Measurements from ENCODE around the gene CYB561.

Gene CYB561

DNA sequence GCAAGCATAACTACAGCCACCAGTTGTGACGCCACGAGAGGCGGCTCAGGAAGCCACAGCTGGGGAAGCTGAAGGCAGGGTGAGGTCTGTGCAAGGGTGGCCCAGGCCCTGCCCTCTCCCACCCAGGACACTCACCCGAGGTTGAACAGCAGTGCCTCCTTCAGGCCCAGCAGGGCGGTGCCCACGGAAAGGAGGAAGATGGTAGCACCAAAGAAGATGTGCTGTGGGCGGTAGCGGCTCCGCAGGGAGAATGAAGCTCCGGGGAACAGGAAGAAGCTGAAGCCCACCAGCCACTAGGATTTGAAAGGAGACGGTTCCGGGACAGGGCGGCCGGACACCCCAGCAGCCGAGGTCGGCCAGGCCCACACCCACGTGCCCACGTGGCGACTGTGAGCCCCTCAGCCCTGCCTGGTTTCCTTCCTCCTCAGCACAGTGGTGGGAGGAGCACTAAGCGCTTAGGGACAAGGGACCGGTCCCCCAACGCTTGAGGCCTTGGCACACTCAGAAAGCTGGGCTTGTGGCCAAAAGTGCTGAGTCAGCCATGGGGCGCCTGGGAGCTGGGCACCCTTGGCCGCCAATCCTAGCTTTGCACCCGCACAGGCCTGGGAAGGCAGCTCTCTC lies 11.0 kb downstream of the CYB561 start:
- no peak for DNase-seq (ENCODE audit: low read depth in 2 of 2)

DNA sequence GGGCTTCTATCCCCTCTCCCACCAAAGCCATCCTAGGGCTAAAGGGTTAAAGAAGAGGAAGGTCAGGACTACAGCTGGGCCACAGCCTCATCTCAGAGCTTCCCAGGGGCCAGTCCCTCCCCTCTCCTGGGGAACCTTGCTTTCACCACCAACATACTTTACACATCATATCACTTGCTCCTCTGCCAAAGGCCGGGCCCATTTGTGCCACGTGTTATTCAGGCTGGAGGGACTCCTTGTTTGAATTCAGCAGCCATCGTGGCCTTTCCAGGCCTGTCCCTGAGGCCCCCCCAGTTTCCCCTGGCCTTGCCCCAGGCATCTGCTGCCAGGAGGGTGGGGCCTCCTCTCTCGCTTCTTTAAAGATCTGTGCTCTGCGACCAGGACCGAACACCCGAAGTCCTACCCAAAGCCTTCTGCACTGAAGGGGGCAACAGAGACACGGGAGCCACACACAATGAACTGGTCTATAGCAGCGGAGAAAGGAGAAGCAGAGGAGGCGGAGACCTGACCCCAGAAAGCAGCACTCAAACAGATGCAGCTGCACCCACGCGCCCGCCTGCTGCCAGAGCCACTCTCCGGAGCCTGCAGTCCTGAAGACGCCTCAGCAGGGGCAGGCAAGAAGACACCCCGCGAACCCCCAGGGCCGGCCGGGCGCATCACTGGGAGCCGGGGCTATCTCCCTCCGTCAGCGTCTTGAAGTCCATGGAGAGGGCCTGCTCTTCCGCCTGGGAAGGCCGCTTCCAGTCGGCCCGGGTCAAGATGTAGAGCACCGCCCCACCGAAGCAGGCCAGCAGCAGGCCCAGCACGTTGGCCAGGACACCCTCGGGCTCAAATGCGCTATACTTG lies 12.1 kb downstream of the CYB561 start:
- DNase-seq (ENCODE audit: low read depth in 2 of 2), result no peak

DNA sequence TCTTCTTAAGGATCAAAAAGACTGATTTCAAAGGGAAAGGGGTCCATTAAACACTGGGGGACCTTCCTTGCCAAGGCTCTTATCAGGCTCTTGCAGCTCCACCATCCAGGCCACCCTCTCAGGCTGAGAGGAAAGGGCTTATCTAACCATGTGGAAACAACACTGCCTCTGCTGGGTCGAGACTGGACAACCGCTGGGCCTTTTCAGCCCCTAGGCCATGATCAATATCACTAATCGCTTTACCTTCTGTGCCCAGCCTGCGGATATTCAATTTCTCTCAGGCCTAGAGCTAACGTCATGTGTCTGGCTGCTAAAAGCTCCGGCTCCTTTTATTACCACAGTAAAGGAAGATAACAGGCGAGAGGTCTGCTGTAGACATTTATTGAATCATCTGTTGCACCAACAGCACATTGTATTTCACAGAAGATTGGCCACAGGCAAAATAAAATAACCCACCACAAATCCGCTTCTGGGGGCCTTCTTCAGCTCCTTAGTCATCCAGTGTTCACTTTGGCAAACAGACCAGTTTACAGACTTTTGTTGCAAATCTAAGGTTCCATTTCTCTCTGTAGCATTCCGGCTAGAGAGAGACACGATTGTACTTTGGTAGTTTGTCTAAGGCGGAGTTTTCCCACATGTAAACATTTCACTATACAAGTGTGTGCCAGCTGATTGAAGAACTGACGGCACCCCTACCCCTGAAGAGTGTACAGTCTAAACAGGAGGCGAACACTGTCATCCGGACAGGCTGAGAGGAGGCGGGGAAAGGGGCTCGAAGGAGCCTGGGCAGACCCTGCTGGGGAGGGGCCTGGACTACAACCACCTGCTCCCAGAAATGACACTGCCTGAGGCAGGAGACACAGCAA lies 13.9 kb downstream of the CYB561 start:
- DNase-seq (ENCODE audit: low read depth in 2 of 2), result no peak

DNA sequence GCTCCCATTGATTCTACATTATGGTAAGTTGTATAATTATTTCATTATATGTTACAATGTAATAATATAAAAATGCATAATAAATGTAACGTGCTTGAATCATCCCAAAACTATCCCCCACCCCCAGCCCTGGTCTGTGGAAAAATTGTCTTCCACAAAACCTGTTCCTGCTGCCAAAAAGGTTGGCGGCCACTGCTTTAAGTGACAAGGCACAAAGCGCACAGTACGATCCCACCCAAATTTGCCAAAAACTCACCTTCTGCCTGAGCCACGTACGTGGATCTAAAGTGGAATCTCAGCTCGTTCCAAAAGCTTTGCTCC lies 14.5 kb downstream of the CYB561 start:
- no peak for DNase-seq (ENCODE audit: low read depth in 2 of 2)

DNA sequence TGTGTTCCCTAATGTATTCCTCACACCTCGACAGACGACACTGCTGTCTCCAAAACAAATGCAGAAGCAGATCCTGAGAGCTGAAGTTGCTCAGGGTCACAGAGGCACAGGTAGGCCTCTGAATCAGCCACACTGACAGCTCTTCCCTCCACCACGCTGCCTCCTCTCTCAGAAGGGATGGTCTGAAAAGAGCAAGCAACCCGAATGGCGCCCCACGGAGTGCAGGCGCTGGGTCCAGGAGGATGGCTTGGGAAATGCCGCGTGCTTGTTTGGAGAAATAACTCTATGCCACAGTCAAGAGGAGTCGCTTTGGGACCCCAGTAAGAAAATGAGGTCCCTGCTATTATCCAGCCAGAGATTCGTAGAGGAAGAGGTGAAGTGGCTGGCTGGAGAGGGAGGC lies 15.9 kb downstream of the CYB561 start:
- no peak for DNase-seq (ENCODE audit: low read depth in 2 of 2)

DNA sequence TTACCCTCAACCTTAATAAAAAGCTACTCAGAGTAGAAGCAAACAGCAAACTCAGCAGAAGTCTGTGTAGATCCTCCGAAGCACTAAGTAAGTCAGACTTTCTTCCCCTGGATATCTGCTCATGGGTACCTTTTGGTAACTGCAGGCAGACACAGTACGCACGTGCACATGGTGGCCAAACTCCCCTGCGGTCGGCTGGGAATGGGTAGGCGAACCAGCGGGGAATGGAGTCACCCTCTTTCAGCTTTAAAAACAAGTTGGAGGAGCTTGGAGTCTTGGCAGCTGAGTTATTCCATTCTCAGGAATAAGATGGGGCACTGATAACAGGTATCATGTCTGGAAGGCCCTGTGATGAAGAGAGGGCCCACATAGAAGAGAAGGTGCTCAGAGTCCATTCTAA lies 16.3 kb downstream of the CYB561 start:
- no peak for DNase-seq (ENCODE audit: low read depth in 2 of 2)

DNA sequence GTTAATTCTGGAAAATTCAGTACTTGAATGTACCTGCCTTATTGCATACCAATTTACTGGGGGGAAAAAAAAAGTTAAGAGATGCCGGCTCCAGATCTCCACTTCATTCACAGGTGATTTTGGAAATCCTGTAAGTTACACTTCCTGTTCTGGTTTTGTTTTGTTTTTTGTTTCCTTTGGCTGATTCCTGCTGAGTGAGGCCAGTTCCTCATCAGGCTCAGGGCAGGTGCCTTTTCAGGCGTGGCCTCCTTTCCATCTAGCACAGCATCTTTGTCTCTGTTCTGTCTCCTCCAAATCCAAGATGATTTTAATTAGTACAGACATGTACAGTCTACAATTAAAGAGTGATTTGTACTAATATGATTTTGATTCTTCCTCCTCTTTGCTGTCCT lies 19.2 kb downstream of the CYB561 start:
- DNase-seq (ENCODE audit: low read depth in 2 of 2), result no peak

DNA sequence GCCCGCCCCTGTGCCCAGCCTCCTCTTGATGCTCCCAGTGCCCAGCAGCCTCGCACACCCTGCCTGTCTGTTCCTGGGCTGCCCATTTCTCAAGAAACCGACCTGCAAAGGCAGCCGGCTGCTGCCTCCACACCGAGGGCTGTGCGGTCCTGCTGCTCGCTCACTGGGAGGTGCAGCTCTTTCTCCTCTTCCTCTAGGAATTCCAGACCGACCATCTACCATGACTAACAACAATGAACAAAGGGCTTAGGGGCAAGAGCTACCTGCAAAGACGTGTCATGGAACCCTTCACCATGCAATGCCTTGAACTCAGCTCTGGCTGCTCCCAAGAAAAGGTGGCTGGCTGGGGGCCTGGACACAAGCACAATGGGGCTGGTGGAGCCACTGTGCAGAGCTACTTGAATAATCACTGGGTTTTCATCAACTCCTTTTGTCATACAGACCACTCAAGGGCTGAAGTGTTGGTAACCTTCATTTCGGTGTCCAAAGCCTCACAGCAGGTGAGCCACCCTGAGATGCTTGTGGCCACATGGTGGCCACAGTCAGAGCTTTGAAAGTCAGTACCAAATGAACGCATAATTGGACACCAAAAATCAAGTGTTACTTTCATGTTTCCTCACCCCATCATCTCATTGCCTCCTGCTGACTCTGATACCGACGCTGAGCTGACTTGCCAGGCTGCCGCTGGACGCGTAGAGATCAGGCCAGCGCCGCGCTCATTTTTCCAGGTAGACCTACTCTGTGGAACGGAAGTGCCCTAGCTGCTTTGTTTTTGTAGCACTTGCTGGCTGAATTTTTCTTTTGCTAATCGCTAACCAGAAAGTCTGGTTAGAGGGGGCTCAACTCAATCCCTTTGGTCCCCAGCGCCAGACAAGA lies 19.8 kb downstream of the CYB561 start:
- DNase-seq (ENCODE audit: low read depth in 2 of 2), result no peak

DNA sequence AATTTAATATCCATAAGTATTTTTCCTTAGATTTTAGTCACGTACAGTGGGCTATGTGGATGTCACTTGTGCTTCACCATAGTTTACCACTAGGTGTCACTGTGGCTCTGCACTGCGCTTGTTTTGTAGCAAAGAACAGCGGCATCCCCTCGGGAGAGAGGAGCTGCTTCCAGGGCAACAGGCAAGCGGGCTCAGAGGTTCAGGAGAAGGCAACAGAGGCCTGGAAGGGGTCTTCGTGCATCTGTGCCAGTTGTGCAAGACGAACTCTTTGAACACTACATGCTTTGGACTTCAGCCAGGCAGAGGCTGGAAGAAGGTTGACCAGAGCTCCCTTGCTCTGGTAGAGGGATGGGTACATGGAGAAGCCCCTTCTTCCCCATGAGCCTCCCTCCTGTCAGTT lies 20.6 kb downstream of the CYB561 start:
- DNase-seq (ENCODE audit: low read depth in 2 of 2), result peak; percentile 36 to 45

DNA sequence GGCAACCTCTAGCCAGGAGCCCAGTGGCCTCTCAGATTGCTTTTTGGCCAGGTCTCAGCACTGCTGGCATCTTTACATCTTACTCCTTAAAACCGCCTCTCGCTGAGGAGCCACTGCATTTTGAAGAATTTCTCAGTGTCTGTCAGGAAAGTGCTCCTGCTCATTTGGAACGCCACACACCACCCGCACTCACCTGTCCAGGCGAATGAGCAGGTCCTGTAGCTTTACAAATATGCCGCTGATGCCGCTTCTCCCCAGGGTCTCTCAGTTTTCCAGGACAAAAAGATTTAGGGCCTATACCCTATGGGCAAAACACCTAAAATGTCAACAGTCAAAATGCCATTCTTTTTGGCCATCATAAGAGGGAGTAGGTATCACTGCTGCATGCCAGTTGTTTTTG lies 22.1 kb downstream of the CYB561 start:
- DNase-seq (ENCODE audit: low read depth in 2 of 2), result no peak

DNA sequence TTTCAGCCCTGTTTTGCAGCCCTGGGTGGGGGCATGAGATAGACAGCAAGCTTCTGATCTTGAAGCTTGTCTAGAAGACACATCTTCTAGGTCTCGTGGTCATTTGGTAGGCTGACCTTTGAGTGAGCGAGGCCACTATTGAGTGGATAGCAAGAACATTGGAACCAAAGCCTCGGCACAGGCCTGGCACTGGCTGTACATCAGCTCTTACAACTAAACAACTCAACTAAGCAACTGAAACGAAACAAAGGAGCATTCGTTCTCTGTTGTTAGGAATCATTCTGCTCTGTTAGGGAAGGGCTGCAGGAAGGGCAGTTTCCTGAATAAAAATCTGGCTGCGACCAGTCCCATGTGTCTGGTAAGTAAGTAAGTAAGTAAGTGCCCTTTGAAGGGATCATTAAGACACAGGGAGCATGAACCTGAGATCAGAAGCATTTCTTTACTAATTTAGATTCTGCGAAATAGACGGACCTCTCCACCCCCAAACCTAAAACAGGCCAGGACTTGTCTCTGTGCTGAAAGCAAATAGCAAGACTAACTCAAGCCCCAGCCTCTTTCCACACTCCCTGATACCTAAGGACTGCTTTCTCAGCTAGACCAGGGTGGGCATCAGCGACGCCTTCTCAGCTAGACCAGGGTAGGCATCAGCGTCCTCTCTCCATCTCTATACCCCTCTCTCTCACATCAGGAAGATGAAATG lies 22.7 kb downstream of the CYB561 start:
- no peak for DNase-seq (ENCODE audit: low read depth in 2 of 2)

DNA sequence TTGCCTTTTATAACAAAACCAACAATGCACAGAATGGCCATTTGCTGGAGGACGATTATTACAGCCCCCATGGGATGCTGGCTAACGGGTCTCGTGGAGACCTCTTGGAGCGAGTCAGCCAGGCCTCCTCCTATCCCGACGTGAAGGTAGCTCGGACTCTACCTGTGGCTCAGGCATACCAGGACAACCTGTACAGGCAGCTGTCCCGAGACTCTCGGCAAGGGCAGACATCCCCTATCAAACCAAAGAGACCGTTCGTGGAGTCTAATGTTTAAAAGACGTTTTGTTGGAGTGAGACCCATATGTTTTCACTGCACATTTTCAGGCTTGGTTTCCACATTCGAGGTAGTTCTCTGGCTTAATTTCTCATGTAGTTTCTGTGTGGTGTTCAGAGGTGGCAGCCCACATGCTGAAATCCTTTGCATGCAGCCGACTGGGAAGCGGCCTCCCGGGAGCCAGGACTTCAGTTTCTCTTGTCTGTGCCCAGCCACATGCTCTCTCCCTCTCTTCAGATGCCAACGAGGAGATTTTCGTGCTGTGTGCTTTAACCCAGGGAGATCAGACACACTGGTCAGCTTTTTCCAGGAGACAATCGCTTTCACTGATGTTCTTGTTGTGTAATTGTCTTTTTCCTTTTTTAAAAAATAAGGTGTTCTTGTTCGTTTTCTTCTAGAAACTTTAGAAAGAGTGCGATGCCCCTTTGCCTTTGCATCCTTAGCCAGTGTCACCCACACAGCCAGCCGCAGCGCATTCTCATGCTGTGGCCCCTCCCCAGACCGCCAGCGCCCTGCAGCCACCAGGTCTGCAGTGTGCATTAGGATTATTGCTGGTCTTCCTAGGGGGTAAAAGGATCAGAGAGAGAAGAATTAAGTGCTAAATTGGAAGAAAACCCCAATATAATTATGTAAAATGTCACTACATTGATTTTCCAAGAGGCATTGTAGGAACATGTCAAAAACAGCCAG lies 24.1 kb downstream of the CYB561 start:
- DNase-seq (ENCODE audit: low read depth in 2 of 2), result no peak

DNA sequence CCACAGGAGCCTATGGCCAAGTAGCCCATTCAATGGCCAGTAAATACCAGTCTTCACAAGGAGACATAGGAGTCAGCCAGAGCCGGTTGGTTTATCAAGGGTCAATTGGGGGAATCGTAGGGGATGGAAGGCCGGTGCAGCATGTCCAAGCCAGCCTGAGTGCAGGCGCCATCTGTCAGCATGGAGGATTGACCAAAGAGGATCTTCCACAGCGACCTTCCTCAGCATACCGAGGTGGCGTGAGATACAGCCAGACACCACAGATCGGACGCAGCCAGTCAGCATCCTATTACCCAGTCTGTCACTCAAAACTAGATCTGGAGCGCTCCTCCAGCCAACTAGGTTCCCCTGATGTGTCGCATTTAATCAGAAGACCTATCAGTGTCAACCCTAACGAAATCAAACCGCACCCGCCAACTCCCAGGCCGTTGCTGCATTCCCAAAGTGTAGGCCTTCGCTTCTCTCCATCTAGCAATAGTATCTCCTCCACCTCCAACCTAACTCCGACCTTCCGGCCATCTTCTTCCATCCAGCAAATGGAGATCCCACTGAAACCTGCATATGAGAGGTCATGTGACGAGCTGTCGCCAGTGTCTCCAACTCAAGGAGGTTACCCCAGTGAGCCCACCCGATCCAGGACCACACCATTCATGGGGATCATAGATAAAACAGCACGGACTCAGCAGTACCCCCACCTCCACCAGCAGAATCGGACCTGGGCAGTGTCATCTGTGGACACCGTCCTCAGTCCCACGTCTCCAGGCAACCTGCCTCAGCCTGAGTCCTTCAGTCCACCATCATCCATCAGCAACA lies 25.0 kb downstream of the CYB561 start:
- DNase-seq (ENCODE audit: low read depth in 2 of 2), result no peak

DNA sequence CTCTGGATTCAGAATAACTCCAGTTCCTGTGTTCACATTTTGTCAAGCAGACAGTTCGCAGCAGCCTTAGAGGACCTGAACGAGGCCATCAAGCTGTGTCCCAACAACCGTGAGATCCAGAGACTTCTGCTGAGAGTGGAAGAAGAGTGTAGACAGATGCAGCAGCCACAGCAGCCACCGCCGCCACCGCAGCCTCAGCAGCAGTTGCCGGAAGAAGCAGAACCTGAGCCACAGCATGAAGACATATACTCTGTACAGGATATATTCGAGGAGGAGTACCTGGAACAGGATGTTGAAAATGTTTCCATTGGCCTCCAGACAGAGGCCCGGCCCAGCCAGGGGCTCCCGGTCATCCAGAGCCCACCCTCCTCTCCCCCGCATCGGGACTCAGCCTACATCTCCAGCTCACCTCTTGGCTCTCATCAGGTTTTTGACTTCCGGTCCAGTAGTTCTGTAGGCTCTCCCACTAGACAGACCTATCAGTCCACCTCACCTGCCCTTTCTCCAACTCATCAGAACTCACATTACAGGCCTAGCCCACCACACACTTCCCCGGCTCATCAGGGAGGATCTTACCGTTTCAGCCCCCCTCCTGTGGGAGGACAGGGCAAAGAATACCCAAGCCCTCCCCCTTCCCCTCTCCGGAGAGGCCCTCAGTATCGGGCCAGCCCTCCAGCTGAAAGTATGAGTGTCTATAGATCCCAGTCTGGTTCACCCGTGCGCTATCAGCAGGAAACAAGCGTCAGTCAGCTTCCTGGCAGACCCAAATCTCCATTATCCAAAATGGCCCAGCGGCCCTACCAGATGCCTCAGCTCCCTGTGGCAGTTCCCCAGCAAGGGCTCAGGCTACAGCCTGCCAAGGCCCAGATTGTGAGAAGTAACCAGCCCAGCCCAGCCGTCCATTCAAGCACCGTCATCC lies 25.9 kb downstream of the CYB561 start:
- no peak for DNase-seq (ENCODE audit: low read depth in 2 of 2)

DNA sequence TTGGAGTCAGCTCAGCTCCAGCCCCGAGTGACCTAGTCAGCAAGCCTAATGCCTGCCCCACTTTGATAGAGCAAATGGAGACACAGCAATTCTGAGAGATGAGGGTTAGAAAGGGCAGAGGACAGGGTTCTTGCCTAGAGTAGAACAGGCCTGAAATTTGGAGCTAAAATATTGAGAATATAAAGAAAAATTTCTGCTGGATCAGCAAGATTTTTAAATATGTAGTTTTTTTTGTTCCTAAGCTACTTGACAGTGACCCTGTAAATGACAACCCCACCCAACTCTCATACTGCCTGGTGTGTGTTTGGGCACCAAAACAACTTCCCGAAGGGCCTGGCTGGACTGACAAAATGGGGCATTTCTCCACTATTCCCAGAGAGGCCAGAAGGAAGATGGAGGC lies 26.7 kb downstream of the CYB561 start:
- DNase-seq (ENCODE audit: low read depth in 2 of 2), result no peak

DNA sequence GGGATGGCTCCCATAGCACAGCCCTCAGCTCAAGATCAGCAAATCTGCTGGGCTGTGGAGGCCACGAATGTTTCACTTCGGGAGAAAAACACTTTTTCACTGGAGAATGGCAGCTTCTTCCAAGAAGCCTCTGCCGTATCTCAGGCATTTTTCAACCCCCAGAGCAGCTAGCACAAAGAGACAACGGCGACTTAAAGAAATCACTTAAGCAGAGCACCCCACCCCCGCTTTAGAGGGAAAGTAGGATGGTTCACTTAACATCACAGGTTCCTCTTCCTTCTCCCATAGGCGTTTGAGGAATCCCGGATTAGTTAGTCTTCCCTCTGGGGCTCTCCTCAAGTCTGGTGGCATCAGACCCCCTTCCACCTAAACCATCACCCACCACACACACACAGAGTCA lies 27.6 kb downstream of the CYB561 start:
- no peak for DNase-seq (ENCODE audit: low read depth in 2 of 2)

DNA sequence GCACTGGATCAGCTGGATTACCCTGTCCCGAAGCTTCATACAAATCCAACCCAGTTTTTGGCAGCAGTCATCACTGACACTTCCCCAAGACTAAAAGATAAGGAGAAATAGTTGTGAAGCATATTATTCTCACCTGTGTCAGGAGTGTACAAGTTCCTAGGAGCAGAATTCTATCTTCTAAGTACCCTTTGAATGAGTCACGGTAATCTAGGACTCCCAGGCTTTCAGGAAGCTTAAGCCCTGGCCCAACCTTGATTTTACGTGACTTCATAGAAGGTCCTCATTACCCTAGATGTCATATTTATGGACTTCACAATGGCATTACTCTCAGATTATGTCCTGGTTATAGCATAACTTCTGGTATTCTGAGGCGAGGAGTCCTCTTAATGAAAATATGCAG lies 31.9 kb downstream of the CYB561 start:
- DNase-seq (ENCODE audit: low read depth in 2 of 2), result no peak

DNA sequence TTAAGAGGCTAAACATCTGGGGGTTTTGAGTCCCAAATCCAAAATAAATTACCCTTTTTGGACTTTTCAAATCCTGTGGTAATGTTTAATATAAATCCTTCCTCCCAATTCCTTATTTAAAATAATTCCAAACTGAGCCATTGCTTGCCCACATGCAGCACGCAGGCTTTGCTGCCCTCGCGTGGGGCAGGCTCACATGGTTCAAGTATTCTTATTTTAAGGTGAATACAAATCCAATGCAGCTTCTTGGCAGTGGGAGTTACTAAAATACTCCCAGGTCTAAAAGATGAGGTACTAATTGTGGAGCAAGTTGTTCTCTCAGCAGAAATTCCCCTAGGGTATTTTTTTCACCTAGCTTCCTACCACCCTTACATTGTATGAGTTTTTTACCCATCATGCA lies 33.0 kb downstream of the CYB561 start:
- DNase-seq (ENCODE audit: low read depth in 2 of 2), result no peak

All from stimulated activated CD4-positive, alpha-beta T cell treated with anti-CD3 and anti-CD28 coated beads, Interleukin-1b, Interleukin-23, amount 100 ng/mL, for 1 hour (primary cell).